SW480 (cell line): ENCODE measurements around the gene ARGFX.
"Not testable (repeated sequence)": the region's sequence is repeated elsewhere in the genome, so short reads cannot be mapped to it uniquely, and the experiment has no call there.

Experiments
- DNase-seq: peaks from one replicate; pipeline ENCODE4 v3.0.0-alpha.2; 2016; ENCODE audit warnings: low spot score

Gene ARGFX

GRCh38 chr3:121599900-121600299 lies 32.2 kb downstream of the ARGFX start:
- DNase-seq, result not testable (repeated sequence)

GRCh38 chr3:121601212-121601812 lies 33.6 kb downstream of the ARGFX start:
- DNase-seq, result no peak

- DNase-seq, result no peak
Measured at GRCh38 chr3:121604759-121605158, 37.0 kb downstream of the ARGFX start.

- DNase-seq, result no peak
Measured at GRCh38 chr3:121606106-121606505, 38.4 kb downstream of the ARGFX start.
